Coronary artery (tissue), 2 donors: ENCODE measurements around the gene IFNGR2.
A peak's percentile ranks its signal among the peaks of the same experiment; 100 is the strongest.

Experiments
- DNase-seq: peaks from one replicate; pipeline ENCODE4 v3.0.0-alpha.2; 2017; ENCODE audit warnings: low spot score
- H3K27ac ChIP-seq, 2 donors: fragments of 200-600 bp; sonication (generic); one replicate each; pipeline ENCODE4 v1.5.1; 2016 to 2019
- H3K4me3 ChIP-seq: fragments of 200-600 bp; sonication (generic); 2 replicates; pipeline ENCODE4 v1.5.1; 2016; ENCODE audit warnings: mild to moderate bottlenecking, moderate library complexity
- CTCF ChIP-seq: fragments of 200-600 bp; sonication (generic); IDR thresholded peaks from one replicate; pipeline ENCODE4 v1.5.1; 2019; ENCODE audit warnings: antibody characterized with exemption

IFNGR2 gene

GRCh38 chr21:33414926-33415325 is 11.7 kb downstream of the IFNGR2 start:
- no peak for DNase-seq
- H3K27ac ChIP-seq, result peak overlapping the region in 1 of 2 donors; percentile 16
- no peak for TF ChIP-seq CTCF
- H3K4me3 ChIP-seq, result no peak overlapping the region

- TF ChIP-seq CTCF, result no peak
- H3K4me3 ChIP-seq, result no peak overlapping the region
- DNase-seq, result no peak
- peak overlapping the region in 1 of 2 donors; percentile 48 for H3K27ac ChIP-seq
These were observed 15.5 kb downstream of the IFNGR2 start for GRCh38 chr21:33418691-33419090.

- H3K27ac ChIP-seq, result peak overlapping the region; percentile 48 to 87
- TF ChIP-seq CTCF, result no peak
- no peak for DNase-seq
- peak overlapping the region; percentile 25 for H3K4me3 ChIP-seq
These were observed 16.4 kb downstream of the IFNGR2 start for GRCh38 chr21:33419538-33420123.

- no peak for DNase-seq
- Histone ChIP-seq H3K27ac (no peak overlapping the region), H3K4me3 (no peak overlapping the region)
- no peak for TF ChIP-seq CTCF
These were observed 18.6 kb downstream of the IFNGR2 start for GRCh38 chr21:33421713-33422393.

GRCh38 chr21:33424214-33424613 is 21.0 kb downstream of the IFNGR2 start:
- no peak for TF ChIP-seq CTCF
- no peak overlapping the region for H3K27ac ChIP-seq
- no peak overlapping the region for H3K4me3 ChIP-seq
- DNase-seq, result no peak

GRCh38 chr21:33425825-33426224 is 22.6 kb downstream of the IFNGR2 start:
- no peak overlapping the region for H3K27ac ChIP-seq
- no peak for DNase-seq
- no peak for TF ChIP-seq CTCF

GRCh38 chr21:33427051-33427450 is 23.8 kb downstream of the IFNGR2 start:
- H3K27ac ChIP-seq, result no peak overlapping the region
- H3K4me3 ChIP-seq, result no peak overlapping the region
- no peak for TF ChIP-seq CTCF
- no peak for DNase-seq

More at GRCh38 chr21:33425825-33426224, 22.6 kb downstream of the IFNGR2 start:
- no peak overlapping the region for H3K4me3 ChIP-seq
